Lower leg skin (tissue), 3 donors: ENCODE measurements around the gene CLDN3.
A peak's percentile ranks its signal among the peaks of the same experiment; 100 is the strongest.

Experiments
- CTCF ChIP-seq, 3 donors: fragments of 450-650 bp; IDR thresholded peaks; one replicate each; pipeline ENCODE4 v1.5.1; 2016; ENCODE audit warnings: antibody characterized with exemption in 3 of 3, mild to moderate bottlenecking in 3 of 3, moderate library complexity in 2 of 3
- POLR2A ChIP-seq, 2 donors: fragments of 450-650 bp; IDR thresholded peaks; one replicate each; pipeline ENCODE4 v1.6.1; 2016 to 2017; ENCODE audit warnings: antibody characterized with exemption in 2 of 2, mild to moderate bottlenecking in 1 of 2, moderate library complexity in 1 of 2

GRCh38 chr7:73738612-73739386 lies 31.3 kb downstream of the CLDN3 start, which contains the start of gene ABHD11:
- TF ChIP-seq CTCF (IDR thresholded peaks at IDR 0.05) (no peak), POLR2A (IDR thresholded peaks at IDR 0.05) (peak in 1 of 2 donors; percentile 48)
